Activated CD8-positive, alpha-beta memory T cell treated with anti-CD3 and anti-CD28 coated beads for 1 hour (primary cell): ENCODE results near the gene RASGEF1C.

Experiments used
- DNase-seq, 2 donors: peaks; one replicate each; pipeline ENCODE4 v3.0.0-alpha.2; 2020; ENCODE audit warnings: low read depth in 1 of 2; ENCODE audit errors: extremely low read depth in 1 of 2

Gene RASGEF1C

DNA sequence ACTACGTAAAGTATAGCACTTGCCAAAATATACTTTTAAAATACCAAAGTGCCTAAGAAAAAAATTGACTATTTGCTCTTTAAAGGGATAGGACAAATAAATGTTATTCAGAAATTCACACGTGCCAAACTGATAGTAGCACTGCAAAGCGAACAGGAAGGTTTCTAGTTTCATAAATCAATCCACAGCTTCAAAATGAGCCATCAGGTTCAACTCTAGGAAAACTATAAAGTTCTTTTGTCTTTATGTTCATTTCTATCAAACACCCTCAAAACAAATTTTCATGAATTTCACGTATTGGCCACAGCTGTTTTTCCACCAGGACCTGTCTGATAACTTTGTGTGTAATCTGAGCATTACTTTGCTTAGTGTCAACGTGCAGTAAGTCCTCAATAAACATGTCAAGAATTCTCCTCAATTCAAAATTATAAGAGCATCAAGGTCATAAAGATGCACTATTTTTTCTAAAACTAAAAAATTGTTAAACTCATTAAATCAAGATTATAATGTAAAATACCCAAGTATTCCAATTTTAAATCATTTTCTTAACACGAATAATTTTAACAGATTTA, 140.4 kb downstream of the RASGEF1C start:
- no peak for DNase-seq

DNA sequence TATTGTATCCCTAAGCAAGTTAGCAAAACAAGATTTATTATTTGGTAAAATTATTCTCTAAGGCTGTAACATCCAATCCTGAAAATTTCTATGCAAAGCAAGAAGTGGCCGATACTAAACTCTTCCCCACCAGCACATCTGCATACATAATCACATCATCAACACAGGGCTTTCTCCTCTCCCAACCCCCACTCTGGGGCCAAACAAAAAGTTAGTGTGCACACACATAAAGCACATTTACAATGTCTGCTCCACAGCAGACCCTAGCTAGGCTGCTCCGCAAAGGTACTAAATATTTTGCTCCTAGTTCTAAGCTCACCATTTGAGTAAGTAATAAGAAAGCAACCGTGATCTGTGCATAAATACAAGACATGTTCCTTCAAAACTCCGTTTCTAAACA, 141.0 kb downstream of the RASGEF1C start:
- DNase-seq: no peak

DNA sequence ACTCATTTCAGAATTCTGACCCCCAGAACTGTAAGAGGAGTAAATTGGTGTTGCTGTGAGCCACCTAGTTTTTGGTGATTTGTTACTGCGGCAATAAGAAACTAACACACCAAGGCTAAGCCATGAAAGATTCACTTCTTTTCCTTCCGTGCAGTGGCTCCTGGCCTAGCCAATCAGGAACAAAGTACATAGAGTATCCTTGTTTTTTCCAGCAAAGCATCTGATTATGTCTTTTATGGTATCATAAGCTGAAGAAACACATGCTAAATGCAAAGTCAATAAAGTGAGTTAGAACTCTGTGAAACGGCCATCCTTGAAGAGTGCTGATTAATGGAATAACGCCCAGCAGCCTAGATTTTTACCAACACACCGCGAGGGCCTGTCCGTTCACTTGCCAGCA, 148.8 kb downstream of the RASGEF1C start:
- DNase-seq: no peak

DNA sequence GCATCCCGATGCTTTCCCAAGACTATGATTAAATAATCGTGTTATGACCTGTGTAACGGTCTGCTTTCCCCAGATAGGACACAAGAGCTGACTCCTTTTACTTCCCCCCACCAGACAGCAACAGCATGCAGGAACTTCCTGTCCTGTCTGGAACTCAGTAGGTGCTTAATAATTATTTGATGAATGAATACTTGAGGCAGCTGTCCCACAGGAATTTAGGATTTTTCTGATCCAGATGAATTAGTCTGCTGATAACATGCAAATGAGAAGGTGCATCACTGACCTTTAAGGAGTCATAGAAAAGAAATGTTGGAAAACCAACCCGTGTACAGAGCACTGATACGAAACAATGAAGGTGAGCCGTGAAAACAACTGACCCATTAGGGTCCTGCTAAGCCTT, 149.7 kb downstream of the RASGEF1C start:
- no peak for DNase-seq

DNA sequence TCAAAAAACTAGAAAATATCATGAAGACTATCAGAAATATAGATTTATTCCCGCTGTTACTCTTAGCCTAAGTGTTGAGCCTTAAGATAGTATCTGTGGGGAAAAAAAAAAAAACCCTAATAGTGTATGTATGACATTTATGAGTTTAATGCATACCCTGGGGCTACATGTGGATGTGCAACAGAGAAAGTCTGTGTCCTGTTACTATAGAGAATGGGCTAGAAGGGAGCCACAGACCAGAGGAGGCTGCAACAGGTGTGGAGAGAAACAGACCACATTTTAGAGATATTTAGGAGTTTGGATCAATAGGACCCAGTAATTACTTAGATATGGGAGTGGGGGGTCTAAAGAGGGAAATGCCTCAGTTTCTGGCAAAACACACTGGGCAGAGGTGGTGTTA, 152.9 kb downstream of the RASGEF1C start:
- no peak for DNase-seq

DNA sequence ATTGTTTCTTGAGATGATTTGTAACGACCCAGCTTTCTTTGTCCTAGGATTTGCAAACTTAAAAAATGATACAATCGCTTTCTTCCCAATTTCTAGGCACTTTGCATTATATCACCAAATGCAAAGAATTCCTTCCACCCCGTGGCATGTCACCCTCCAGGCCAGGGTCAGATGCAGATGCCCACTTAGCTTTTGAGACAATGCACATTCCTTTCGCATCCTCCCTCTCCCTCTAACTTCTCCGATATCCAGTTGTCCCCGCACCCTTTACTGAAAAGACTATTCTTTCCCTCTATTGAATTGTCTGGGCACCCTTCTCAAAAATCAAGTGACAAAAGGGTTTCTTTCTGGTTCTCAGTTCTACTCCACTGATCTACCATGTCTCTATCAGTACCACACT, 154.8 kb downstream of the RASGEF1C start:
- no peak for DNase-seq

DNA sequence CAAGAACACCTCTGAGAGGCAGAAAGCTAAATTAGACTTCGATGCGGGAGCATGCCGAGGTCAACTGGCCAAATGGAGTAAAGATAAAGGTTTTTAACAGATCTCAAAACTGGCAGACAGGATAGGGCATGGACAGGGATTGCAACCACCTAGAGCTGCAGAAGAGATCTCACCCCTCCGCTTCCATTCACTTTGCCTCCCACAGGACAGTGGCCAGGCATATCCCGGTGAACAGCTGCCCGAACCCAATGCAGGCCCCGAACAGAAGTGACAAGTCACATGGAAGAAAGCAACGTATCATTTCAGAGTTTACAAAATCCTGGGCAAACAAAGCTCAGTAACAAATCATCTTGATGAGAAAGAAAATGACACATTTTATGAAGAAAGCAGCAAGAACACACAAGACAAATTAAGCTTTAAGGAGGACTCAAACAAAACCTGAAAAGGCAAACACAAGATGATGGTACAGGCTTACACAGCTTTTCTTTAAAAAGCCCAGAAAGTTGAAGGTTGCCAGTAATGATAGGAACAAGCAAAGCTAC, 155.9 kb downstream of the RASGEF1C start:
- no peak for DNase-seq

DNA sequence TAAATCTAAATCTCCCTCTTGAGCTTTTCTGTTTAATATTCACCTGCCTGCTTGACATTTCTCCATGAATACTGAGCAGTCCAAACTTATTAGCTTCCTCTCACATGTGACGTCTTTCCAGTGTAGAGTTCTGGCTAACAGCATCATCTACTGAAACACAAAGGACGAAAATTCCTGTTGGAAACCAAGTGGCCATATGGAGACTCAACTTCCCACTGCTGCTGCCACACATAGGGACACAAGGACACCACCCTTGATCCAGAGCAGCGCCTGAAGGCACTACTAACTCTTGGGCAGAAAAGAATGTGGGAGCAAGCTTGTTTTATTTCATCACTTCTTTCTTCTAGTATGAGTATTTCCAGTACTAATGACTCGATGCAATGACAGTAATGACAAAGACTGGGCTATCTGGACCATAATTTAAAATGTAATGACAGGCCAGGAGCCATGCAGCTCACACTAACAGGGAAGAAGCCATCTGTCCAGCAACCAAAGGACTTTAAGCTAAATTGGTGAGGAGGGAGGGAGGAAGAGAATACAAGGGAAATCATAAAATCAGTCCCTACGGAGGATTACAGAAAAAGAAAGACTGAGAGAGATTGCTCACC, 156.7 kb downstream of the RASGEF1C start:
- no peak for DNase-seq
